ENCODE results near the gene SBK1. TPM values are rescaled to one million over a fixed set of nuclear protein-coding genes. Genes with fewer than 3 reads are reported as not detected.
A peak's percentile ranks its signal among the peaks of the same experiment; 100 is the strongest.
"Not testable (repeated sequence)": the region's sequence is repeated elsewhere in the genome, so short reads cannot be mapped to it uniquely, and the experiment has no call there.

Gene SBK1
- total and polyA plus RNA-seq, 8 donors = 0.31 to 2.0 (median 0.63) TPM; not detected in 1

DNA sequence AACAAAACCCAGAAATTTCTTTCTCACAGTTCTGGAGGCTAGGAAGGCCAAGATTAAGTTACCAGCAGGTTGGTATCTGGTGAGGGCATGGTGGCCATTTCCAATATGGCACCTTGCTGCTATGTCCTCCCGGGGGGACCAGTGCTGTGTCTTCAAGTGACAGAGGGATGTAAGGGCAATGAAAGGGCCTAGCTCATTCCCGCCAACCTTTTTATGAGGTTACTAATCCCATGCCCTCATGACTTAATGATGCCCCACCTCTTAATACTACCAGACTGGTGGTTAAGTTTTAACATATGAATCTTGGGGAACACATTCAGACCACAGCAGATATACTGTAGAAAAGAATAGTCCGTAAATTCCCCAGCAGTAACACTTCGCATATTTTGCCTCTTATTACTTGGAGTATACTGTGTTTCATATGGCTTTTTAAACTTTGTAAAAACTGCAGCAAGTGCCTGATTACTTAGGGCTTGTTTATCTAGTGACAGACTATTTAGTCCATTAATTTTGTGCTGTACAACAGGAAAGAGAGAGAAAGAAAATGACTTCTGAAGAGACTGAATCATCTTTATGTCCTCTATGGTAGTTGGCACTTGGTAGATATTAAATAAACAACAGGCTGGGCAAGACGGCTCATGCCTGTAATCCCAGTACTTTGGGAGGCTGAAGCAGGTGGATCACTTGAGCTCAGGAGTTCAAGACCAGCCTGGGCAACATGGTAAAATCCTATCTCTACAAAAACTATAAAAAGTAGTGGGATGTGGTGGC, 44.8 kb downstream of the SBK1 start:
- H3K27ac ChIP-seq; H3K4me1 ChIP-seq; DNase-seq; intact Hi-C loops (cut with DNase I; ENCODE audit: low total_unique reads); H3K36me3 ChIP-seq; H3K27me3 ChIP-seq; H3K4me3 ChIP-seq; H3K9me3 ChIP-seq: not testable (repeated sequence)
- WGBS, 5 donors = 65 to 83% (median 74%) methylated on average over 3 to 5 of the region's 5 CpGs

DNA sequence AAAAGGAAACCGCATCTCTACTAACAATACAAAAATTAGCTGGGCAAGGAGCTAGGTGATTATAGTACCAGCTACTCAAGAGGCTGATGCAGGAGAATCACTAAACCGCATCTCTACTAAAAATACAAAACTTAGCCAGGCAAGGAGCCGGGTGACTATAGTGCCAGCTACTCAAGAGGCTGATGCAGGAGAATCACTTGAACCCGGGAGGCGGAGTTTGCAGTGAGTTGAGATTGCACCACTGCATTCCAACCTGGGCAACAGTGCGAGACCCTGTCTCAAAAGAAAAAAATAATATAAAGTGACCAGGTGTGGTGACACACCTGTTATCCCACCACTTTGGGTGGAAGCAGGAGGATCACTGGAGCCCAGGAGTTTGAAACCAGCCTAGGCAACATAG, 45.9 kb downstream of the SBK1 start:
- H3K27ac ChIP-seq; H3K9me3 ChIP-seq; H3K4me3 ChIP-seq; H3K36me3 ChIP-seq; H3K27me3 ChIP-seq; H3K4me1 ChIP-seq; intact Hi-C loops (cut with DNase I; ENCODE audit: low total_unique reads): not testable (repeated sequence)
- DNase-seq = peak in 1 of 2 donors; percentile 5
- WGBS, 5 donors = 85 to 94% (median 88%) methylated on average over 5 to 6 of the region's 6 CpGs

DNA sequence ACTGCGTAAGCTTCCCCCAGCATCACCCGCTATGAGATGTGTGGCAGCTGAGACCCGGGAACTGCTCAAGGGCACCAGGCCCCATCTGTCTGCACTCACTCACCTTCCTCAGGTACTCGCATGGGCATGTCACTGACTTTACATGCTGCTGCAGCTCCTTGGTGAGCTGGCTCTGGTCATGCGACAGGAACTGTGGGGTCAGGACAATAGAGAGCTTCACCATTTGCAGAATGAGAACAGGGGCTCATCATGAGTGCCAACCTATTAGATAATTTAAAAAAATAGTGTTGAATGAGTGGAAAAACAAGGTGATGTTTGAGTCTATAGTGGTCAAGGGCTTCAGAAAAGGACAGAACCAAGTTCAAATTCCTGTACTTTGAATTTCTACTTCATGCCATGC, 70.3 kb downstream of the SBK1 start:
- DNase-seq; H3K9me3 ChIP-seq; H3K4me3 ChIP-seq; H3K27ac ChIP-seq; H3K4me1 ChIP-seq; H3K36me3 ChIP-seq; H3K27me3 ChIP-seq; intact Hi-C loops (cut with DNase I; ENCODE audit: low total_unique reads): not testable (repeated sequence)
- WGBS, 5 donors = 89 to 100% (median 95%) methylated on average over 1 to 2 of the region's 5 CpGs; no CpG with 5 or more reads in 1 of the 5 donors

DNA sequence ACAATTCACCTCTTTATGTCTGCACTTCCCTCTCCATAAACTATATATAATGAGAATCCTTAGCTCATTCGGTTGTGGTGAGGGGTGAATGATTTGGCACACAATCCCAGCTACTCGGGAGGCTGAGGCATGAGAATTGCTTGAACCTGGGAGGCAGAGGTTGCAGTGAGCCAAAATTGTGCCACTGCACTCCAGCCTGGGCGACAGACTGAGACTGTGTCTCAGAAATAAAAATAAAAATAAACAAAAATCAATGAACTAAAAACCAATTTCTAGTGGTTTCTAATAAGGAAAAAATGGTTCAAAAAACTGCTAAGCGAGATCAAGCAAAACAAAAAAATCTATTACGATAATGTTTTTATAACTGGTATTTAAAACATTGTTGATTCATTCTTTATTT, 71.1 kb downstream of the SBK1 start, which contains the start of gene NPIPB6:
NPIPB6 (minus strand) TSS at position 101 of the 400 bp plus-strand sequence. CDS start 686 bp downstream, outside the sequence.
- H3K27me3 ChIP-seq; H3K4me3 ChIP-seq; H3K36me3 ChIP-seq; DNase-seq; H3K27ac ChIP-seq; H3K9me3 ChIP-seq; H3K4me1 ChIP-seq; intact Hi-C loops (cut with DNase I; ENCODE audit: low total_unique reads): not testable (repeated sequence)
- no CpG with 5 or more reads among the region's 5 CpGs for WGBS, 5 donors

DNA sequence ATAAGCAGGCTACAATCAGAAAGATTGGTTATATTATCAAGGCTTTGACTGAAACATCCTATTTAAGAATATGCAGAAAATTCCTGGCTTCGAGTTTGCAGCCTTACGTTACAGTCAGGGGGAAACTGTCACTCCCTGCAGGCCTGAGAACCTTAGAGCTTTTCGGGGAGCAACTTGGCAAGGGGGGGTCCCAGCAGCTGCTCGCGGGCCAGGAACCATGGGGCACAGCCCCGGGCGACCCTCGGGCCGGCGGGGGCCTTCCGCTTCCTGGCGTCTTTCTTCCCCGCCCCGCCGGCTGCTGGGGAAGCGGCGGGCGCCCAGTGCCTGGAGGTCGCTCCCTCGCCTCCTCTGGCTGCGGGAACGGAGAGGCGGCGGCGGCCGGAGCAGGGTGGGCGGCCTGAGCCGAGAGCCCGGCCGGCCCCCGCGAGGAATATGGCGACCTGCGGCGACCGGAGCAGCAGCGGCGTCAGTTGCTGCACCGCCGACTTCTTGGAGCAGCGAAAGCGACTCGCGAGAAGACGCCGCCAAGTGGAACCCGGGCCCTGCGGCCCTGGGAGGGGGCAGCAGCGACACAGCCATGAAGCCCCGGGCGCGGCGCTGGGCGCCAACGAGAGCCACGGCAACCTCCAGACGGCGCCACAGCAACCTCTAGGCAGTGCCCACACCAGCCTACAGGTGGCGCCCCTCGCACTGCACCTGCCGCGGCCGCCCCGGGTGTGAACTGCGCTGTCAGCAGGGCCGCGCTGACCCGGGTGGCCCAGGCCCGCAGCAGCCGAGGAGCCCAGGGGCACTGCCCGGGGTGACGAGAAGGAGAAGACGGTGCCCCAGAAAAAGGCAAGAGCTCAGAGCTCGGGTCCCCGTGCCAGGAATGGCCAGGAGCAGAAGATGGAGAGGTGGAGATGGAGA, 72.2 kb downstream of the SBK1 start:
- WGBS, 5 donors = 0 to 2% (median 1%) methylated on average over 9 to 14 of the region's 75 CpGs; no CpG with 5 or more reads in 1 of the 5 donors

DNA sequence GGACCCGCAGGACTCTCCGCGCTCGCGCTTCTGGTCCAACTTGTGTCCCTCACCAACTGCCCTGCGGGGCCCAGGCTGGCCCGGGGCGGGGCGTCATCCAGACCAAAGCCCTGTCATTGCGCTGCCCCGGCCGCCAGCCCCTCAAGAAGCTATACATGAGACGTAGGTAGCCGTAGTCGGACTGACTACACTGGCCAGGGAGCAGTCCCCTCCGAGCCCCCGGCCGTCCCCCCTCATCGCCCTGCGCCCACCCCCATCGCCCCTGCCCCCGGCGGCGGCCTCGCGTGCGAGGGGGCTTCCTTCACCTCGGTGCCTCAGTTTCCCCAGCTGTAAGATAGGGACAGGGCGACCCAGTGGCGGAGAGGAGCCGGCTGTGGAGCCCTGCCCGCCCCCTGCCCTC, 75.6 kb downstream of the SBK1 start:
- H3K4me3 ChIP-seq; H3K4me1 ChIP-seq; H3K9me3 ChIP-seq; intact Hi-C loops (cut with DNase I; ENCODE audit: low total_unique reads); H3K27me3 ChIP-seq; H3K36me3 ChIP-seq; DNase-seq; H3K27ac ChIP-seq: not testable (repeated sequence)
- 21 to 25% (median 23%) methylated on average over 6 to 25 of the region's 32 CpGs; no CpG with 5 or more reads in 1 of the 5 donors for WGBS, 5 donors

More for the DNA sequence above, 72.2 kb downstream of the SBK1 start:
- H3K27ac ChIP-seq; H3K36me3 ChIP-seq; H3K9me3 ChIP-seq; H3K4me3 ChIP-seq; intact Hi-C loops (cut with DNase I; ENCODE audit: low total_unique reads); H3K27me3 ChIP-seq; DNase-seq; H3K4me1 ChIP-seq: not testable (repeated sequence)

Small RNA genes within 50 kb of the gene (small RNA-seq; reads per million reads assigned to genes)
- gene AC138904.2 = 0 reads per million in 4 donors

Other genes starting within 250 kb of the SBK1 start
- not detected for gene GSG1L, start 228.8 kb upstream of the SBK1 start, total RNA-seq
- under 1 TPM in 1 of 3 donors, not detected in 2; 0.06 TPM for gene GSG1L, start 228.8 kb upstream of the SBK1 start, polyA plus RNA-seq
- gene XPO6, start 80.6 kb upstream of the SBK1 start, total RNA-seq = 100 to 1,000 TPM in 4 of 5 donors, 10 to 100 TPM in 1; 46.7 to 241 (median 112) TPM
- 10 to 100 TPM; 37.2 to 61.3 (median 39.0) TPM for gene XPO6, start 80.6 kb upstream of the SBK1 start, polyA plus RNA-seq
- gene NPIPB6, start 71.0 kb downstream of the SBK1 start, total RNA-seq = 1 to 10 TPM in 2 of 5 donors, not detected in 3; 2.3 to 6.8 TPM
- gene NPIPB6, start 71.0 kb downstream of the SBK1 start, polyA plus RNA-seq = 1 to 10 TPM in 1 of 3 donors, not detected in 2; 1.8 TPM
- 100 to 1,000 TPM in 3 of 5 donors, 10 to 100 TPM in 2; 96.0 to 227 (median 110) TPM for gene EIF3CL, start 111.3 kb downstream of the SBK1 start, total RNA-seq
- gene EIF3CL, start 111.3 kb downstream of the SBK1 start, polyA plus RNA-seq = 100 to 1,000 TPM in 1 of 3 donors, 10 to 100 TPM in 2; 63.4 to 101 (median 77.1) TPM
- gene NPIPB7, start 179.8 kb downstream of the SBK1 start, total RNA-seq = not detected
- under 1 TPM in 1 of 3 donors, not detected in 2; 0.28 TPM for gene NPIPB7, start 179.8 kb downstream of the SBK1 start, polyA plus RNA-seq
- 10 to 100 TPM; 10.5 to 55.6 (median 22.8) TPM for gene CLN3, start 199.5 kb downstream of the SBK1 start, total RNA-seq
- 10 to 100 TPM in 2 of 3 donors, 1 to 10 TPM in 1; 6.6 to 25.0 (median 10.8) TPM for gene CLN3, start 199.5 kb downstream of the SBK1 start, polyA plus RNA-seq
- gene APOBR, start 202.1 kb downstream of the SBK1 start, total RNA-seq = 10 to 100 TPM in 1 of 5 donors, 1 to 10 TPM in 2, not detected in 2; 1.1 to 86.9 (median 1.2) TPM
- gene APOBR, start 202.1 kb downstream of the SBK1 start, polyA plus RNA-seq = 1 to 10 TPM in 1 of 3 donors, under 1 TPM in 2; 0.83 to 1.5 (median 0.92) TPM
- not detected for gene IL27, start 214.3 kb downstream of the SBK1 start, total RNA-seq
- gene IL27, start 214.3 kb downstream of the SBK1 start, polyA plus RNA-seq = under 1 TPM in 1 of 3 donors, not detected in 2; 0.20 TPM
- gene NUPR1, start 246.4 kb downstream of the SBK1 start, total RNA-seq = 100 to 1,000 TPM in 1 of 5 donors, 10 to 100 TPM in 3, 1 to 10 TPM in 1; 4.2 to 251 (median 14.0) TPM
- 100 to 1,000 TPM; 123 to 239 (median 126) TPM for gene NUPR1, start 246.4 kb downstream of the SBK1 start, polyA plus RNA-seq

All from stomach (tissue), 9 donors.